Stimulated activated CD4-positive, alpha-beta T cell treated with anti-CD3 and anti-CD28 coated beads, Interleukin-12 subunit alpha, Interleukin-12 subunit beta, amount 100 ng/mL, for 24 hours (primary cell): ENCODE measurements around the gene FCMR.

Experiments
- DNase-seq, 2 experiments: peaks; one replicate each; pipeline ENCODE4 v3.0.0-alpha.2; 2020; ENCODE audit warnings: low read depth in 2 of 2

Gene FCMR

GRCh38 chr1:206899717-206900116, 22.0 kb downstream of the FCMR start:
- no peak for DNase-seq

- no peak for DNase-seq
These were observed 22.8 kb downstream of the FCMR start for GRCh38 chr1:206898915-206899431.

- no peak for DNase-seq
These were observed 23.4 kb downstream of the FCMR start for GRCh38 chr1:206898089-206898914.

GRCh38 chr1:206897175-206897574, 24.6 kb downstream of the FCMR start, which contains the start of gene IL24:
Gene IL24, plus strand, starts transcription at chr1:206897443. Its CDS starts 390 bp downstream, at chr1:206897833.
- peak in 1 of 2 experiments; percentile 75 for DNase-seq

GRCh38 chr1:206896261-206896660, 25.5 kb downstream of the FCMR start:
- DNase-seq = no peak

- DNase-seq = no peak
These were observed 25.9 kb downstream of the FCMR start for GRCh38 chr1:206895837-206896242.

GRCh38 chr1:206895325-206895724, 26.4 kb downstream of the FCMR start:
- no peak for DNase-seq

GRCh38 chr1:206893380-206893779, 28.4 kb downstream of the FCMR start:
- DNase-seq = no peak

GRCh38 chr1:206892351-206892984, 29.3 kb downstream of the FCMR start:
- no peak for DNase-seq

GRCh38 chr1:206891412-206891811, 30.3 kb downstream of the FCMR start:
- DNase-seq = no peak

- DNase-seq = no peak
These were observed 31.3 kb downstream of the FCMR start for GRCh38 chr1:206890125-206891060.

- DNase-seq = no peak
These were observed 34.0 kb downstream of the FCMR start for GRCh38 chr1:206887701-206888100.

- no peak for DNase-seq
These were observed 34.9 kb downstream of the FCMR start for GRCh38 chr1:206886831-206887230.

GRCh38 chr1:206885341-206886060, 36.2 kb downstream of the FCMR start:
- DNase-seq = no peak

- no peak for DNase-seq
These were observed 37.9 kb downstream of the FCMR start for GRCh38 chr1:206883876-206884275.

- no peak for DNase-seq
These were observed 38.6 kb downstream of the FCMR start for GRCh38 chr1:206883160-206883559.

- no peak for DNase-seq
These were observed 39.2 kb downstream of the FCMR start for GRCh38 chr1:206882555-206882954.

- DNase-seq = no peak
These were observed 41.4 kb downstream of the FCMR start for GRCh38 chr1:206880314-206880713.

GRCh38 chr1:206878456-206878855, 43.3 kb downstream of the FCMR start:
- DNase-seq = no peak

GRCh38 chr1:206875752-206876377, 45.9 kb downstream of the FCMR start:
- DNase-seq = no peak
